Measurements from ENCODE around the gene MTHFSD.

MTHFSD gene

DNA sequence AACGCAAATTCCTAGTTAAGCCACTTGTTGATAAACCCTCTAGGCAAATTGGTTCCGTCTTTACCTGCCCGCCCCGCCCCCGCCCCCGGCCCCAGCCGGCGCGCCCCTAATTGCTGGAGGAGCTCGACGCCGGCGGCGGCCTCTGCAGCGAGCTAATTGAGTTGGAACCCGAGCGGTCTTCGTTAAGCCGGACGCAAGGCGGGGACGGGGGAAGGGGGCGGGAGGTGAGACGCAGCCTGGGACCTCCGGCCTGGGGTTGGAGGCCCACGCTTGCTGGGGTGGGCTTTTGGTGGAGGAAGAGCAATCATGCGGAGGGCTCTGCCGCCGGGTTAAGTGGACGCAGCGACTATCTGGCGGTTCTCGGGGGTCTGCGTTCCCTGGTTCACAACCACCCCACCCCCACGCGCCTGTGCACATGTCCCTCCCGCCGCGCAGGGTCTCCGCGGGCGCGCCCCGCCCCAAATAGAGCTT, 57.4 kb downstream of the MTHFSD start:
- TF ChIP-seq, protein P1, sequence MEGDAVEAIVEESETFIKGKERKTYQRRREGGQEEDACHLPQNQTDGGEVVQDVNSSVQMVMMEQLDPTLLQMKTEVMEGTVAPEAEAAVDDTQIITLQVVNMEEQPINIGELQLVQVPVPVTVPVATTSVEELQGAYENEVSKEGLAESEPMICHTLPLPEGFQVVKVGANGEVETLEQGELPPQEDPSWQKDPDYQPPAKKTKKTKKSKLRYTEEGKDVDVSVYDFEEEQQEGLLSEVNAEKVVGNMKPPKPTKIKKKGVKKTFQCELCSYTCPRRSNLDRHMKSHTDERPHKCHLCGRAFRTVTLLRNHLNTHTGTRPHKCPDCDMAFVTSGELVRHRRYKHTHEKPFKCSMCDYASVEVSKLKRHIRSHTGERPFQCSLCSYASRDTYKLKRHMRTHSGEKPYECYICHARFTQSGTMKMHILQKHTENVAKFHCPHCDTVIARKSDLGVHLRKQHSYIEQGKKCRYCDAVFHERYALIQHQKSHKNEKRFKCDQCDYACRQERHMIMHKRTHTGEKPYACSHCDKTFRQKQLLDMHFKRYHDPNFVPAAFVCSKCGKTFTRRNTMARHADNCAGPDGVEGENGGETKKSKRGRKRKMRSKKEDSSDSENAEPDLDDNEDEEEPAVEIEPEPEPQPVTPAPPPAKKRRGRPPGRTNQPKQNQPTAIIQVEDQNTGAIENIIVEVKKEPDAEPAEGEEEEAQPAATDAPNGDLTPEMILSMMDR (IDR thresholded peaks at IDR 0.05): no peak
- TF ChIP-seq ZFX (IDR thresholded peaks at IDR 0.05; ENCODE audit: borderline replicate concordance): no peak
- no peak overlapping the region for H3K27ac ChIP-seq

DNA sequence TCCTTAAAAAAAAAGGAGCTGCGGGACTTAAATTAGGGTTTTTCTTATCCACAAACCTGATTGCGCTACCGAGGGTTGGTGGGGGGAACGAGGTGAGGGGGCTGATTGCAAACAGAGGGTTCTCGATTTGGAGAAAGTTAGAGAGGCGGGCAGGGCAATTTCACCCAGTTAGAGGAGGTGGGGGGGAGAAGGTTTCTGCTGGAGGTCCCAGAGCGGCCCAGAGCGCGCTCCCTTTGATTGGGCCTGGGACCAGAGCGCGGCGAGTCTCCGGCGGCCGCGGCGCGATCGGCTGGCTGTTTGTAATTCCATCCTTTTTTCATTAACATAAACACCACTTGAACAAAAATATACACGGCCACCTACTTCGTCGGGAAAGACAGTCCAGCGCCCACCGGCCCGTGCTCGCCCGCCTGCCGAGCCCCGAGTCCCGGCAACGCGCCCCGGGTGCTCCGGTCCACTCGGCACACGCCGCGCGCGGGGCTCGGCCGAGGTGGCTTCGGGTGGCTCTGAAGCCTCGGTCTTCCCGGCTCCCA, 58.0 kb downstream of the MTHFSD start:
- TF ChIP-seq, protein P1 (IDR thresholded peaks at IDR 0.05): no peak
- TF ChIP-seq ZFX (IDR thresholded peaks at IDR 0.05; ENCODE audit: borderline replicate concordance): no peak
- no peak overlapping the region for H3K27ac ChIP-seq

DNA sequence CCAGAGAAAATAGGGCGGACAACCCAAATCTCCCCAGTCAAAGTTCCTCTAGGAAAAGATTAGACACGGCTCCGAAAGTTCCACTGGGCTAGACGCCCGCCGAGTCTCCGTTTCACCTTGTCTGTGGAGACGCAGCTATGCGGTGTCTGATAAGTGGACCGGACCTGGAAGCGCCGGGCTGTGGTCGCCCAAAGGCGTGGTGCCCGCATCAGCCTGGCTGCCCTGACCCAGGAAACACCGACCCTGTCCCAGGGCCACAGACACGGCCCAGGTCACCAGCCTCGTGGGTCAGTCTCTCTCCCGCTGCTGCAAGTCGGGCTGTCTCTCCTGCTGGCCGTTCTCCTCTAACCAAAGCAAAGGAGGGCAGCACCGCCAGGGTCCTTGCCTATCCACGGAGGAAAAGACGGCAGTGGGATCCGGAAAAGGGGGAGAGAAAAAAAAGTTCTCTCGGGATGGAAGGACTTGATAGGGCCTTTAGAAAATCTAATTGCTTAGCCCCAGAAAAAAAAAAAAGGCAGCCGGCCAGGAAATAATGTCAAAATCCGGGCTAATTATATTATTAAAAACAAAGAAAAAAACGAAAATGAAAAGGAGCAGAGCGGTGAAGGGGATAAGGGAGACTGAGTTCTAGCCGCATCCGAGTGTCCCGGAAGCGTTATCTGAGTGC, 58.6 kb downstream of the MTHFSD start:
- TF ChIP-seq ZFX (IDR thresholded peaks at IDR 0.05; ENCODE audit: borderline replicate concordance): no peak
- TF ChIP-seq, protein P1 (IDR thresholded peaks at IDR 0.05): no peak
- no peak overlapping the region for H3K27ac ChIP-seq

DNA sequence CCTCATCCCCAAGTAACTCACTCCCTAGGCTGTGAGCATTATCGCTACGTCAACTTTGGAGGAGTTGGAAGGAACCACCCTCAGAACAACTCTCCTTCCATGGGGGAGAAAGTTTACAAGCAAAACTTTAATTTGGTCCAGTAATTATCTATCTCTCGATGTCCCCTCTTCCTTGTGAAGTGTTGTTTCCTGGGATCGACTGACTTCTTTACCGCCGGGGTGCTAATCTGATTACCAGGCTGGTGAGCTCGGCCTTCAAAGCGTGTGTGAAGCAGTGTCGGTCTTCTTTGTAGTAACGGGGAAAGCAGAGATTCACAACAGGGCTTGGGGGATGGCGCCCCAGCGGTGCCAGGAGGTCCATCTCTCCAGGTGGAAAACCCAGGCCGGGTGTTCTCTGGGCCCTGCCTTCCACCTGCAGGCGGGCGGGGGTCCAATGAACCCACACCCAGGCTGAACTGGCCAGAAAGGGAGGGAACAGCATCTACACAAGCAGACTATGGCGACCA, 59.2 kb downstream of the MTHFSD start:
- H3K27ac ChIP-seq: no peak overlapping the region
- TF ChIP-seq, protein P1 (IDR thresholded peaks at IDR 0.05): no peak
- no peak for TF ChIP-seq ZFX (IDR thresholded peaks at IDR 0.05; ENCODE audit: borderline replicate concordance)

DNA sequence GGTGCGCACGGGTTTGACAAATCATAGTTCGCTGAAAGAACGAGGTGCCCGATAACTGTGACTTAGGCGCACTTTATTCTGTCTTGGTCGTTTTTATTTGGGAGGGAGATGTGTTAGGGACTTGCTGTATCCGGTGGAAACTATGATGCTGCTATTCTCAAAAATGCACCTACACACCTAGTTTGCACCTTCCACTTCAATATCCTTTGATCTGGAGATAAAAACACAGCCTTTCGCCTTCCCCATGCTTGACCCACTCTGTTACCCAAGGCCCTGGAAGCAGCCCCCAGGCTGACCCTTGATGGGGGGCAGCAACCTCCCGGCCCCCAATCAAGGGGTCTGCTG, 59.7 kb downstream of the MTHFSD start:
- no peak overlapping the region for H3K27ac ChIP-seq
- TF ChIP-seq, protein P1 (IDR thresholded peaks at IDR 0.05): no peak
- no peak for TF ChIP-seq ZFX (IDR thresholded peaks at IDR 0.05; ENCODE audit: borderline replicate concordance)

DNA sequence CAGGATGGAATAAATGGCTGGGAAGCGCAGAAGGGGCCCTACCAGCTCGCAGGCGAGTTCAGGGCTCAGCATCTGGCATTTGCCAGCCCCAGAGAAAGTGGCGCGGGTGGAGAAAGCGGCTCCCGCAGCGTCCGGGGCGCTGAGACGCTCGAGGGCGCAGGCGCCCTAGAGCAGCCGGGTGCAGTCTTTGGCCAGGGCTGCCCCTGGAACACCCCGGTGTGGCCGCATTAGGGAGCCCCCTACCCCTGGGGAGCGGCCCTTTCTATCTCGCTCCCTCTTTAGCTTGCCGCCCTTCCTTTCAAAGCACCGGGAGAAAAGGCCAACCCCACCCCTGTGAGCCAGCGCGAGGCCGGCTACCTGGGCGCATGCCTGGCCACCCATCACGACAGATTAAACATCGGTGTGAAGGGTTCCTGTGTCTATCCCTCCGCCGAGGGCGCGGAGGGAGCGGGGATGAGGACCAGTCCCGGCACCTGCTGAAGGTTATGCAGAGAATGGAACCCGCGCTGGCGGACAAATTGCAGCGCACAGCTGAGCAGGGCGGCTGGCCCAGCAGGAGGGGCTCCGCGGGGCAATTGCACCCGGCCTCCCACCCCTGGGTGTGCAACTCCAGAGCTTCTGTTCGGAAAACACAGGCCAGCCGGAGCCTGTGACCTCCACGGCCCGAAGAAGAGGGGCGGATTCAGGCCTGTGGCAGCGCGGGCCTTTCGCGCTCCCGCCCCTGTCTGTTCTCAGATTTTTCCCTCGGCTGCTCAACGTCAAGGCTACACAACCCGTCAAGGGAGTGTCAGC, 60.3 kb downstream of the MTHFSD start:
- TF ChIP-seq, protein P1 (IDR thresholded peaks at IDR 0.05): no peak
- no peak for TF ChIP-seq ZFX (IDR thresholded peaks at IDR 0.05; ENCODE audit: borderline replicate concordance)

More for the DNA sequence above, 60.3 kb downstream of the MTHFSD start:
- no peak overlapping the region for H3K27ac ChIP-seq

All from 22Rv1 (cell line).